Neural progenitor cell (in vitro differentiated cells): Measurements from ENCODE around the gene CLSTN2. TPM values are rescaled to one million over a fixed set of nuclear protein-coding genes. Genes with fewer than 3 reads are reported as not detected.

Experiments
- DNase-seq: peaks from one replicate; pipeline ENCODE4 v3.0.0-alpha.2; 2016; ENCODE audit warnings: low spot score
- H2AFZ ChIP-seq: fragments of 200-600 bp; sonication (generic); replicated peaks from 2 replicates; pipeline ENCODE4 v1.6.1; 2016; ENCODE audit warnings: antibody characterized with exemption
- H3F3A ChIP-seq: fragments of 200-600 bp; sonication (generic); 2 replicates; pipeline ENCODE4 v1.6.1; 2016; ENCODE audit warnings: antibody characterized with exemption, low read depth
- H3K27ac ChIP-seq: fragments of 200-600 bp; sonication (generic); 2 replicates; pipeline ENCODE4 v1.5.1; 2016; ENCODE audit warnings: mild to moderate bottlenecking
- H3K27me3 ChIP-seq: fragments of 200-600 bp; sonication (generic); 2 replicates; pipeline ENCODE4 v1.6.1; 2016; ENCODE audit warnings: mild to moderate bottlenecking, moderate library complexity
- H3K36me3 ChIP-seq: fragments of 200-600 bp; sonication (generic); 2 replicates; pipeline ENCODE4 v1.5.1; 2016
- H3K4me1 ChIP-seq: fragments of 200-600 bp; sonication (generic); 2 replicates; pipeline ENCODE4 v1.6.1; 2016; ENCODE audit warnings: mixed run types
- H3K4me2 ChIP-seq: fragments of 200-600 bp; sonication (generic); 2 replicates; pipeline ENCODE4 v1.6.1; 2016
- H3K4me3 ChIP-seq: fragments of 200-600 bp; sonication (generic); 2 replicates; pipeline ENCODE4 v1.5.1; 2016
- H3K79me2 ChIP-seq: fragments of 200-600 bp; sonication (generic); 2 replicates; pipeline ENCODE4 v1.6.1; 2016; ENCODE audit warnings: low read depth
- H3K9ac ChIP-seq: fragments of 200-600 bp; sonication (generic); 2 replicates; pipeline ENCODE4 v1.6.1; 2016
- H3K9me3 ChIP-seq: fragments of 200-600 bp; sonication (generic); 2 replicates; pipeline ENCODE4 v1.5.1; 2016; ENCODE audit warnings: low read depth
- H4K20me1 ChIP-seq: fragments of 200-600 bp; sonication (generic); 2 replicates; pipeline ENCODE4 v1.6.1; 2016; ENCODE audit warnings: low read depth
- H3K27ac Mint-ChIP-seq: 3 replicates; pipeline ENCODE4 v1.8.0; 2021; ENCODE audit warnings: mixed read lengths
- H3K27me3 Mint-ChIP-seq: 2 replicates; pipeline ENCODE4 v1.8.0; 2022; ENCODE audit warnings: low read depth, mild to moderate bottlenecking, inconsistent platforms, moderate library complexity, mixed read lengths; ENCODE audit not compliant: insufficient read depth
- H3K36me3 Mint-ChIP-seq: 3 replicates; pipeline ENCODE4 v1.8.0; 2021; ENCODE audit warnings: mixed read lengths
- H3K4me1 Mint-ChIP-seq: 3 replicates; pipeline ENCODE4 v1.8.0; 2021; ENCODE audit warnings: mixed read lengths
- H3K4me3 Mint-ChIP-seq: 3 replicates; pipeline ENCODE4 v1.8.0; 2021; ENCODE audit warnings: mild to moderate bottlenecking, moderate library complexity, mixed read lengths
- H3K9me3 Mint-ChIP-seq: 3 replicates; pipeline ENCODE4 v1.8.0; 2020; ENCODE audit warnings: mixed read lengths
- EZH2 ChIP-seq: fragments of 200-600 bp; sonication (generic); IDR thresholded peaks from 2 replicates; pipeline ENCODE4 v1.6.1; 2017; ENCODE audit warnings: antibody characterized with exemption, mild to moderate bottlenecking, moderate library complexity
- EZH2phosphoT487 ChIP-seq: fragments of 200-600 bp; sonication (generic); IDR thresholded peaks from 2 replicates; pipeline ENCODE4 v1.6.1; 2017; ENCODE audit warnings: antibody characterized with exemption
- total RNA-seq: library from RNA; depleted of rRNA; stranded (reverse); fragments of >200 nt; gene quantifications from 2 replicates; pipeline ENCODE4 v1.2.3, GENCODE V29; 2015; ENCODE audit warnings: low replicate concordance
- TF ChIP-seq, protein P1 (sequence below): fragments of 200-600 bp; sonication (generic); IDR thresholded peaks from 2 replicates; pipeline ENCODE4 v1.5.1; 2017; ENCODE audit warnings: antibody characterized with exemption, mild to moderate bottlenecking

CLSTN2 gene
- total RNA-seq, 1 donor from 2014 or later, result 0.22 TPM

- H3K9ac ChIP-seq, result no peak overlapping the region
- H3K4me1 ChIP-seq, result no peaks in the 10 kb centered on the region
- H3K4me3 ChIP-seq, result no peak overlapping the region
- H3K4me3 Mint-ChIP-seq, result no peak overlapping the region
- no peaks in the 10 kb centered on the region for H4K20me1 ChIP-seq
- H3K79me2 ChIP-seq, result no peaks in the 10 kb centered on the region
- no peaks in the 10 kb centered on the region for H3K4me1 Mint-ChIP-seq
- TF ChIP-seq, protein P1, sequence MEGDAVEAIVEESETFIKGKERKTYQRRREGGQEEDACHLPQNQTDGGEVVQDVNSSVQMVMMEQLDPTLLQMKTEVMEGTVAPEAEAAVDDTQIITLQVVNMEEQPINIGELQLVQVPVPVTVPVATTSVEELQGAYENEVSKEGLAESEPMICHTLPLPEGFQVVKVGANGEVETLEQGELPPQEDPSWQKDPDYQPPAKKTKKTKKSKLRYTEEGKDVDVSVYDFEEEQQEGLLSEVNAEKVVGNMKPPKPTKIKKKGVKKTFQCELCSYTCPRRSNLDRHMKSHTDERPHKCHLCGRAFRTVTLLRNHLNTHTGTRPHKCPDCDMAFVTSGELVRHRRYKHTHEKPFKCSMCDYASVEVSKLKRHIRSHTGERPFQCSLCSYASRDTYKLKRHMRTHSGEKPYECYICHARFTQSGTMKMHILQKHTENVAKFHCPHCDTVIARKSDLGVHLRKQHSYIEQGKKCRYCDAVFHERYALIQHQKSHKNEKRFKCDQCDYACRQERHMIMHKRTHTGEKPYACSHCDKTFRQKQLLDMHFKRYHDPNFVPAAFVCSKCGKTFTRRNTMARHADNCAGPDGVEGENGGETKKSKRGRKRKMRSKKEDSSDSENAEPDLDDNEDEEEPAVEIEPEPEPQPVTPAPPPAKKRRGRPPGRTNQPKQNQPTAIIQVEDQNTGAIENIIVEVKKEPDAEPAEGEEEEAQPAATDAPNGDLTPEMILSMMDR, result no peak
- TF ChIP-seq EZH2phosphoT487 (no peak), EZH2 (no peak)
- H3F3A ChIP-seq, result no peaks in the 10 kb centered on the region
- no peaks in the 10 kb centered on the region for H3K27me3 ChIP-seq
- H3K36me3 ChIP-seq, result no peaks in the 10 kb centered on the region
- no peak for DNase-seq
- H3K9me3 Mint-ChIP-seq, result peaks cover 15% of the 10 kb centered on the region
- H3K9me3 ChIP-seq, result peaks cover 6% of the 10 kb centered on the region
- no peak overlapping the region for H2AFZ ChIP-seq
- H3K27ac Mint-ChIP-seq, result no peak overlapping the region
- no peak overlapping the region for H3K4me2 ChIP-seq
- H3K27ac ChIP-seq, result no peak overlapping the region
- H3K36me3 Mint-ChIP-seq, result peaks cover 3% of the 10 kb centered on the region
- peaks cover 3% of the 10 kb centered on the region for H3K27me3 Mint-ChIP-seq
These were observed 151.7 kb downstream of the CLSTN2 start for GRCh38 chr3:140086642-140087041.

- peaks cover 16% of the 10 kb centered on the region for H3K9me3 Mint-ChIP-seq
- no peaks in the 10 kb centered on the region for H3K4me1 Mint-ChIP-seq
- H3K27me3 Mint-ChIP-seq, result peaks cover 3% of the 10 kb centered on the region
- H3K79me2 ChIP-seq, result no peaks in the 10 kb centered on the region
- TF ChIP-seq, protein P1, result no peak
- no peak for TF ChIP-seq EZH2phosphoT487
- TF ChIP-seq EZH2, result no peak
- no peak overlapping the region for H3K4me3 Mint-ChIP-seq
- H4K20me1 ChIP-seq, result no peaks in the 10 kb centered on the region
- no peak overlapping the region for H3K9ac ChIP-seq
- no peaks in the 10 kb centered on the region for H3K27me3 ChIP-seq
- H3K4me2 ChIP-seq, result no peak overlapping the region
- H3K36me3 ChIP-seq, result no peaks in the 10 kb centered on the region
- H3K27ac Mint-ChIP-seq, result no peak overlapping the region
- peaks cover 3% of the 10 kb centered on the region for H3K36me3 Mint-ChIP-seq
- peaks cover 6% of the 10 kb centered on the region for H3K9me3 ChIP-seq
- DNase-seq, result no peak
- H3K4me3 ChIP-seq, result no peak overlapping the region
- H3K4me1 ChIP-seq, result no peaks in the 10 kb centered on the region
- H3K27ac ChIP-seq, result no peak overlapping the region
- H3F3A ChIP-seq, result no peaks in the 10 kb centered on the region
- no peak overlapping the region for H2AFZ ChIP-seq
These were observed 153.1 kb downstream of the CLSTN2 start for GRCh38 chr3:140088058-140088457.

GRCh38 chr3:140088513-140088912 is 153.5 kb downstream of the CLSTN2 start:
- H3K36me3 ChIP-seq, result no peaks in the 10 kb centered on the region
- no peaks in the 10 kb centered on the region for H3K79me2 ChIP-seq
- H3F3A ChIP-seq, result no peaks in the 10 kb centered on the region
- Mint-ChIP-seq H3K4me1 (no peaks in the 10 kb centered on the region), H3K36me3 (peaks cover 3% of the 10 kb centered on the region), H3K27me3 (peaks cover 3% of the 10 kb centered on the region), H3K4me3 (no peak overlapping the region), H3K9me3 (peaks cover 16% of the 10 kb centered on the region), H3K27ac (no peak overlapping the region)
- H3K4me2 ChIP-seq, result no peak overlapping the region
- H3K4me3 ChIP-seq, result no peak overlapping the region
- no peak overlapping the region for H2AFZ ChIP-seq
- TF ChIP-seq, protein P1, result no peak
- TF ChIP-seq EZH2 (no peak), EZH2phosphoT487 (no peak)
- H3K27me3 ChIP-seq, result no peaks in the 10 kb centered on the region
- no peak overlapping the region for H3K27ac ChIP-seq
- H3K9me3 ChIP-seq, result peaks cover 6% of the 10 kb centered on the region
- H3K9ac ChIP-seq, result no peak overlapping the region
- H4K20me1 ChIP-seq, result no peaks in the 10 kb centered on the region
- DNase-seq, result no peak
- H3K4me1 ChIP-seq, result no peaks in the 10 kb centered on the region
